H1 (cell line): Measurements from ENCODE around the gene RABL6. TPM values are rescaled to one million over a fixed set of nuclear protein-coding genes. Genes with fewer than 3 reads are reported as not detected.

Experiments
- CTCF ChIA-PET: fragments of 300-600 bp; sonication (Branson Sonifier 250); formaldehyde crosslinking; loops from one replicate; lab custom pipeline; 2021; ENCODE audit not compliant: partially characterized antibody; lab: Charles Lee
- POLR2A ChIA-PET: fragments of 300-600 bp; sonication (Branson Sonifier 250); formaldehyde crosslinking; loops from one replicate; lab custom pipeline; 2021; ENCODE audit warnings: inconsistent platforms; ENCODE audit not compliant: partially characterized antibody; lab: Charles Lee
- DNase-seq, 2 experiments: peaks; one replicate each; pipeline versions ENCODE4 v3.0.0 to v3.0.0-alpha.2; 2010 to 2022; ENCODE audit warnings: low spot score in 2 of 2, low read depth in 1 of 2, mixed read lengths in 1 of 2
- FAIRE-seq: peaks from 2 replicates; lab custom pipeline; 2011; peaks lifted over from hg19 to GRCh38; lab: Jason Lieb, UNC
- H2AFZ ChIP-seq: 2 replicates; pipeline ENCODE4 v1.8.1; 2012; ENCODE audit warnings: low read length, inconsistent platforms
- H2AK5ac ChIP-seq: 2 replicates; pipeline ENCODE4 v1.6.1; 2013; ENCODE audit warnings: low read depth, low read length
- H2BK120ac ChIP-seq: replicated peaks from 2 replicates; pipeline ENCODE3; 2013; ENCODE audit warnings: low read depth, low read length, inconsistent platforms
- H2BK12ac ChIP-seq: 2 replicates; pipeline ENCODE4 v1.6.1; 2013; ENCODE audit warnings: low read depth, low read length
- H2BK15ac ChIP-seq: 2 replicates; pipeline ENCODE4 v1.6.1; 2013; ENCODE audit warnings: low read length
- H2BK20ac ChIP-seq: 2 replicates; pipeline ENCODE4 v1.6.1; 2013; ENCODE audit warnings: low read length
- H2BK5ac ChIP-seq: 2 replicates; pipeline ENCODE4 v1.6.1; 2013; ENCODE audit warnings: low read depth, low read length
- H3K14ac ChIP-seq: 2 replicates; pipeline ENCODE4 v1.6.1; 2013; ENCODE audit warnings: inconsistent platforms; ENCODE audit not compliant: insufficient read length
- H3K18ac ChIP-seq: 2 replicates; pipeline ENCODE4 v1.6.1; 2013; ENCODE audit warnings: low read length; ENCODE audit errors: extremely low read depth
- H3K23ac ChIP-seq: 2 replicates; pipeline ENCODE4 v1.6.1; 2013; ENCODE audit warnings: inconsistent platforms; ENCODE audit not compliant: insufficient read length
- H3K23me2 ChIP-seq: 2 replicates; pipeline ENCODE4 v1.6.1; 2013; ENCODE audit warnings: low read depth, low read length
- H3K27ac ChIP-seq: 2 replicates; pipeline ENCODE4 v1.6.1; 2011; ENCODE audit warnings: low read depth, low read length, inconsistent platforms
- H3K27me3 ChIP-seq, 4 experiments: replicated peaks in 1 of 4; 1 replicate in 1 of 4; 2 replicates in 3 of 4; pipeline versions ENCODE4 v1.6.1 to v1.8.1; 2011 to 2013; ENCODE audit warnings: low read length in 3 of 4, mild to moderate bottlenecking in 3 of 4, inconsistent platforms in 2 of 4, mixed read lengths in 2 of 4, moderate library complexity in 1 of 4; ENCODE audit not compliant: control insufficient read depth in 3 of 4, insufficient read depth in 3 of 4; ENCODE audit errors: extremely low read depth in 1 of 4
- H3K36me3 ChIP-seq, 4 experiments: 2 replicates each; pipeline versions ENCODE4 v1.6.1 to v1.8.1; 2011 to 2013; ENCODE audit warnings: mild to moderate bottlenecking in 4 of 4, low read length in 3 of 4, moderate library complexity in 2 of 4, control low read depth in 1 of 4, inconsistent platforms in 1 of 4; ENCODE audit not compliant: insufficient read depth in 4 of 4, control insufficient read depth in 2 of 4
- H3K4ac ChIP-seq: replicated peaks from 2 replicates; pipeline ENCODE3; 2013; ENCODE audit warnings: low read length, low read depth, mixed read lengths, inconsistent platforms; ENCODE audit not compliant: insufficient read length
- H3K4me1 ChIP-seq, 4 experiments: replicated peaks in 1 of 4; 1 replicate in 1 of 4; 2 replicates in 3 of 4; pipeline versions ENCODE4 v1.6.1 to v1.8.1; 2011 to 2013; ENCODE audit warnings: low read length in 3 of 4, inconsistent platforms in 2 of 4, mixed read lengths in 1 of 4; ENCODE audit not compliant: insufficient read depth in 4 of 4, control insufficient read depth in 3 of 4
- H3K4me2 ChIP-seq, 2 experiments: 2 replicates each; pipeline versions ENCODE4 v1.6.1 to v1.8.1; 2011 to 2013; ENCODE audit warnings: low read depth in 2 of 2, low read length in 2 of 2, control low read depth in 1 of 2, inconsistent platforms in 1 of 2, mild to moderate bottlenecking in 1 of 2; ENCODE audit not compliant: insufficient read depth in 1 of 2
- H3K4me3 ChIP-seq, 4 experiments: fragments of 200-600, 300-600 bp in 1 of 4; sonication (generic), shearing (Covaris generic), sonication (Bioruptor Twin) in 1 of 4; 2 replicates each; pipeline versions ENCODE4 v1.5.1 to v1.8.1; 2011 to 2016; ENCODE audit warnings: low read length in 4 of 4, low read depth in 3 of 4, control low read depth in 2 of 4, inconsistent platforms in 2 of 4, mild to moderate bottlenecking in 2 of 4, mixed read lengths in 1 of 4, moderate library complexity in 1 of 4; ENCODE audit not compliant: insufficient read depth in 2 of 4; ENCODE audit errors: extremely low read depth in 1 of 4
- H3K56ac ChIP-seq: replicated peaks from 2 replicates; pipeline ENCODE3; 2013; ENCODE audit warnings: low read depth, mild to moderate bottlenecking, mixed read lengths, low read length, inconsistent platforms; ENCODE audit not compliant: insufficient read length
- H3K79me1 ChIP-seq: 2 replicates; pipeline ENCODE4 v1.6.1; 2013; ENCODE audit warnings: low read depth, low read length, control low read depth
- H3K79me2 ChIP-seq, 2 experiments: 2 replicates each; pipeline versions ENCODE4 v1.6.1 to v1.8.1; 2012 to 2013; ENCODE audit warnings: low read length in 2 of 2, mild to moderate bottlenecking in 2 of 2, inconsistent platforms in 1 of 2; ENCODE audit not compliant: insufficient read depth in 2 of 2, control insufficient read depth in 1 of 2
- H3K9ac ChIP-seq, 4 experiments: replicated peaks in 1 of 4; 1 replicate in 1 of 4; 2 replicates in 3 of 4; pipeline versions ENCODE4 v1.6.1 to v1.8.1; 2011 to 2013; ENCODE audit warnings: low read depth in 3 of 4, low read length in 3 of 4, control low read depth in 2 of 4, mild to moderate bottlenecking in 2 of 4, moderate library complexity in 2 of 4, inconsistent platforms in 1 of 4; ENCODE audit errors: extremely low read depth in 1 of 4
- H3K9me3 ChIP-seq, 2 experiments: 2 replicates each; pipeline versions ENCODE4 v1.6.1 to v1.8.1; 2012 to 2013; ENCODE audit warnings: mild to moderate bottlenecking in 2 of 2, moderate library complexity in 2 of 2, control low read depth in 1 of 2, inconsistent platforms in 1 of 2, low read depth in 1 of 2, low read length in 1 of 2, mixed read lengths in 1 of 2; ENCODE audit not compliant: insufficient read depth in 2 of 2
- H4K20me1 ChIP-seq, 2 experiments: replicated peaks in 1 of 2; 2 replicates each; pipeline versions ENCODE3 to v1.8.1; 2011 to 2013; ENCODE audit warnings: inconsistent platforms in 2 of 2, low read length in 2 of 2, mild to moderate bottlenecking in 1 of 2; ENCODE audit not compliant: insufficient read depth in 2 of 2, control insufficient read depth in 1 of 2
- H4K5ac ChIP-seq: 2 replicates; pipeline ENCODE4 v1.6.1; 2013; ENCODE audit warnings: low read length, low read depth, mixed read lengths, inconsistent platforms; ENCODE audit not compliant: insufficient read length
- H4K8ac ChIP-seq: 2 replicates; pipeline ENCODE4 v1.8.0; 2013; ENCODE audit warnings: mild to moderate bottlenecking, moderate library complexity, low read length, inconsistent platforms; ENCODE audit not compliant: insufficient read depth; ENCODE audit errors: extremely low read depth
- H4K91ac ChIP-seq: replicated peaks from 2 replicates; pipeline ENCODE3; 2013; ENCODE audit warnings: low read length, mixed read lengths, inconsistent platforms; ENCODE audit not compliant: insufficient read length
- CHD2 ChIP-seq: IDR thresholded peaks from 2 replicates; pipeline ENCODE4 v1.6.1; 2012; ENCODE audit warnings: low read length, improper control_type of control experiment
- WGBS, 2 experiments: shearing (Covaris generic) in 1 of 2; methylation state at CpG; one replicate each; pipeline versions ENCODE4 v1.1.6 to v1.1.7; 2013 to 2015; ENCODE audit warnings: low lambda C conversion rate in 2 of 2, mixed read lengths in 2 of 2, inconsistent platforms in 1 of 2, low coverage in 1 of 2, missing lambda C conversion rate in 1 of 2; ENCODE audit not compliant: insufficient replicate concordance in 2 of 2, insufficient coverage in 1 of 2, insufficient read length in 1 of 2; ENCODE audit errors: extremely low coverage in 1 of 2, missing lambda C conversion rate in 1 of 2; 5-methylcytosine and 5-hydroxymethylcytosine counted together
- polyA plus RNA-seq, 7 experiments: library from polyadenylated mRNA; depleted of rRNA in 3 of 7; stranded (reverse) in 5 of 7; unstranded in 2 of 7; fragments of >200 nt in 5 of 7; fragments of 200-250 nt in 2 of 7; gene quantifications; 1 replicate in 5 of 7; 2 replicates in 1 of 7; 4 replicates in 1 of 7; pipeline versions ENCODE4 v1.2.1 to v1.2.3, GENCODE V29; 2011 to 2013; ENCODE audit warnings: missing spikeins in 2 of 7, mixed read lengths in 2 of 7
- total RNA-seq: library from RNA; stranded (reverse); fragmentation: NEBNext Ultra II Directional; extraction: Animal tissue kit (Norgen Biotek cat#: 25700); gene quantifications from 2 replicates; pipeline ENCODE4 v1.2.1, GENCODE V29; 2021

RABL6 gene
- total and polyA plus RNA-seq, 2 of the 8 experiments (the other 6 are each of a cell fraction or from before 2014, with no cell fraction given): 70.1 to 130 TPM

DNA sequence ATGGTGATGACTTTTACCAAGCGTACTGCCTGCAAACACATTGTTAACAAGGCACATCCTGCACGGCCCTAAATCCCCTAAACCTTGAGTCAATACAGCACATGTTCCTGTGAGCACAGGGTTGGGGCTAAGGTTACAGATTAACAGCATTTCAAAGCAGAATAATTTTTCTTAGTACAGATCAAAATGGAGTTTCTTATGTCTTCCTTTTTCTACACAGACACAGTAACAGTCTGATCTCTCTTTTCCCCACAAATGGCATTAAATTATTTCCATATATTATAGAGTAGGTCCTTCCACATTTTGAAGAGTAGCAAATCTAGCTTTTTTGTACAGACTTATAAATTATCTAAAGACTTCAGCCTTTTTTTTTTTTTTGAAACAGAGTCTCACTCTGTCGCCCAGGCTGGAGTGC, 18.2 kb upstream of the RABL6 start:
- FAIRE-seq: no peak
- no peak overlapping the region for H3K18ac ChIP-seq
- H2BK12ac ChIP-seq: no peak overlapping the region
- H3K36me3 ChIP-seq: no peaks in the 10 kb centered on the region
- H4K5ac ChIP-seq: no peak overlapping the region
- no peaks in the 10 kb centered on the region for H3K79me2 ChIP-seq
- H3K9me3 ChIP-seq: no peaks in the 10 kb centered on the region
- no peaks in the 10 kb centered on the region; the same call in 1 of the 2 replicates for H3K79me1 ChIP-seq
- no peak overlapping the region for H2BK5ac ChIP-seq
- no peak overlapping the region for H3K4ac ChIP-seq
- H3K23me2 ChIP-seq: no peaks in the 10 kb centered on the region; the same call in 1 of the 2 replicates
- DNase-seq: no peak
- POLR2A ChIA-PET: no interaction called here
- H3K27ac ChIP-seq: no peak overlapping the region
- no peak overlapping the region for H3K4me2 ChIP-seq
- H3K4me3 ChIP-seq: no peak overlapping the region
- CTCF ChIA-PET: no interaction called here
- H2BK15ac ChIP-seq: no peak overlapping the region
- H3K56ac ChIP-seq: no peak overlapping the region
- WGBS, 2 experiments: 77% methylated on average over 3 of the region's 3 CpGs; no CpG with 5 or more reads in 1 of the 2 experiments
- H4K91ac ChIP-seq: no peak overlapping the region
- H3K9ac ChIP-seq: no peak overlapping the region
- H4K20me1 ChIP-seq: peaks cover 0 to 8% of the 10 kb centered on the region in 2 experiments
- H3K27me3 ChIP-seq: no peaks in the 10 kb centered on the region
- H2BK120ac ChIP-seq: no peak overlapping the region
- no peak overlapping the region for H3K23ac ChIP-seq
- H2AK5ac ChIP-seq: no peak overlapping the region
- H3K14ac ChIP-seq: no peak overlapping the region
- peaks cover 0 to 7% (median 3%) of the 10 kb centered on the region in 4 experiments; a peak in 4 of 7 replicates for H3K4me1 ChIP-seq
- H2BK20ac ChIP-seq: no peak overlapping the region
- no peak overlapping the region for H2AFZ ChIP-seq
- no peak overlapping the region for H4K8ac ChIP-seq
- no peak for TF ChIP-seq CHD2
